SH-SY5Y (cell line): ENCODE data around the gene TEX36.

ENCODE experiments used
- GATA2 ChIP-seq: IDR thresholded peaks from 2 replicates; pipeline ENCODE4 v1.6.1; 2011; ENCODE audit warnings: mild to moderate bottlenecking, low read depth, low read length
- GATA3 ChIP-seq: IDR thresholded peaks from 2 replicates; pipeline ENCODE4 v1.6.1; 2011; ENCODE audit warnings: low read depth, mild to moderate bottlenecking, low read length, moderate library complexity

DNA sequence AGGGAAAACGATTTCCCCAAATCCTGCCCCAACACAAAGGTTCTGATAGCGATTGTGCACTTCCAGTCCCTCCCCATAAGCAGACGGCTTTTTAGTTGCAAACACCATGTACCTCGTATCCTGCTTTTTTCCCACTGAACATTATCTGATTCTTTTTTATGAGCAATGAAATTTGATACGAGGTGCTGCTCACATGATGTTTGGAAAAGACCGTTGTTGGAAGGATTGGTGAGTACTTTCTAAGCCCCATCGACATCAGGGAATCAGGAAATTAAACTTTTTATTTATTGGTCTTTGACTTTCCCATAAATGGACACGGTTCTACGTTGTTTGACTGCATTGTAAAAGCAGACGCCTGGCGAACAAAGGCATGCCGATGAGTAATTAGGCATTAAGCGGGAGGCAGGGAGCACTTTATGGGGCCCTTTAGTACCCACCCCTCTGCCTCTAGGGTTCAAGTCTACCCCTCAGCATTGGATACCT lies 49.4 kb downstream of the TEX36 start:
- TF ChIP-seq GATA2 (no peak), GATA3 (no peak)
